K562 (cell line): ENCODE measurements around the gene NINL. TPM values are rescaled to one million over a fixed set of nuclear protein-coding genes. Genes with fewer than 3 reads are reported as not detected.

Source experiments
- DIDO1 ChIP-seq: fragments of 450-650 bp; IDR thresholded peaks from 2 replicates; pipeline ENCODE4 v1.6.1; 2016; ENCODE audit warnings: low read depth, missing biosample characterization, missing genetic modification characterization
- RBM14 ChIP-seq: fragments of 200-400 bp; formaldehyde crosslinking; IDR thresholded peaks from 2 replicates; pipeline ENCODE4 v1.6.1; 2018; ENCODE audit warnings: low read depth, mild to moderate bottlenecking, low read length, moderate library complexity, borderline replicate concordance; ENCODE audit not compliant: insufficient read depth
- ZNF668 ChIP-seq: fragments of 250-450 bp; sonication (Bioruptor Pico); IDR thresholded peaks from 2 replicates; pipeline ENCODE4 v1.8.0; 2022; ENCODE audit warnings: mild to moderate bottlenecking, inconsistent platforms
- polyA plus RNA-seq, 8 experiments: library from polyadenylated mRNA; depleted of rRNA in 4 of 8; stranded (reverse) in 5 of 8; unstranded in 3 of 8; fragments of >200 nt; fragmentation: Nextera tagmentation in 2 of 8; fragmentation: Illumina TruSeq in 1 of 8; extraction: Ambion mirVana in 2 of 8; extraction: Trizol in 1 of 8; gene quantifications; 2 replicates each; pipeline versions ENCODE4 v1.2.1 to v1.2.3, GENCODE V29; 2011 to 2014; ENCODE audit warnings: inconsistent platforms in 1 of 8, missing spikeins in 1 of 8
- total RNA-seq, 7 experiments: library from RNA; depleted of rRNA in 6 of 7; stranded (reverse); fragments of >200 nt in 6 of 7; fragmentation: Illumina TruSeq in 2 of 7; extraction: Trizol in 2 of 7; gene quantifications; 2 replicates each; pipeline versions ENCODE4 v1.2.1 to v1.2.3, GENCODE V29; 2011 to 2021; ENCODE audit warnings: low replicate concordance in 1 of 7
- TF ChIP-seq, protein P1 (sequence below): fragments of 450-650 bp; IDR thresholded peaks from 2 replicates; pipeline ENCODE4 v1.7.1; 2018; ENCODE audit warnings: mild to moderate bottlenecking, low read depth; ENCODE audit not compliant: partially characterized antibody
- TF ChIP-seq, protein P2 (sequence below): fragments of 250-450 bp; sonication (Bioruptor Pico); IDR thresholded peaks from 2 replicates; pipeline ENCODE4 v1.4.0; 2020; ENCODE audit warnings: mild to moderate bottlenecking
- TF ChIP-seq, protein P3 (sequence below): fragments of 200-800 bp; sonication (Bioruptor generic); IDR thresholded peaks from 2 replicates; pipeline ENCODE4 v1.6.1; 2016; ENCODE audit warnings: missing genetic modification characterization, missing compliant biosample characterization
- TF ChIP-seq, protein P4 (sequence below): fragments of 450-650 bp; IDR thresholded peaks from 2 replicates; pipeline ENCODE4 v1.6.1; 2016; ENCODE audit warnings: low read depth

NINL gene
- total and polyA plus RNA-seq, 9 of the 15 experiments (the other 6 are each of a cell fraction or from before 2014, with no cell fraction given) = 0.03 to 0.22 (median 0.05) TPM; not detected in 5

DNA sequence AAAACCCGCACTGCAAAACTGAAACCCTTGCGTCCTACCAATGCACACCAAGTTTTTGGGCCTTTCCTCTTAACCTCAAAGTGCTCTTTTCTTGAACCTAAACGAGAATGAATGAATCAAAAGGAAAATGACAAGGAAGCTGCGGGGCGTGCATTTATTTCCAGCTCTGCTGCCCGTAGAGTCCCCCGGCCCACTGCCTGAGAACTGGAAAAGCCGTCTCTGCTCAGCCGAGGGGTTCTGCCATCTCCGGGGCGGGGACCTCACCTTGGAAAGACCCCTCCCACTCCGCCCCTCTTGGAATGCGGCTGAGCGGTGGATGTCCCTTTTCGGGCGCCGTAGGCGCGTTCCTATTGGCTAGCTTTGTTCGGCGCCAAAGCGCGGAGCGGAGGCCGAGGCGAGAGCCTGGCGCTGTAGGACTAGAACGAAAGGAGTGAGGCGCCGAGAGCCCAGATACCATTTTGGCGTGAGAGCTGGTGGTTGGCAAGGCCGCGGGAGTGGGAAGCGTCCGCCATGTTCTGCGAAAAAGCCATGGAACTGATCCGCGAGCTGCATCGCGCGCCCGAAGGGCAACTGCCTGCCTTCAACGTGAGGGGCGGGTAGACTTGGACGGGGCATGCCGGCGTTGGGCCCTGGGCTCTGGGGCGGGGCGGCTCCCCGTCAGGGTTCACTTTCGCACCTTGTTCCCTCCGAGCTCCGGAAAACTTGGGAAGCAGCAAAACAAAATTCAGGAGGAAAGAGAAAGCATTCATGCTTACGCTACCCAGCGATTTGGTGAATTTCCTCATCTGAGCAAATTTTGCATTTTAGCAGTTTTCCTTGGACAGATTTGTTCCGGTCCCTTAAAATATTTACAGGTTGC is 177.8 kb downstream of the NINL start, which contains the start of gene GINS1 (continued):
- TF ChIP-seq, protein P1, sequence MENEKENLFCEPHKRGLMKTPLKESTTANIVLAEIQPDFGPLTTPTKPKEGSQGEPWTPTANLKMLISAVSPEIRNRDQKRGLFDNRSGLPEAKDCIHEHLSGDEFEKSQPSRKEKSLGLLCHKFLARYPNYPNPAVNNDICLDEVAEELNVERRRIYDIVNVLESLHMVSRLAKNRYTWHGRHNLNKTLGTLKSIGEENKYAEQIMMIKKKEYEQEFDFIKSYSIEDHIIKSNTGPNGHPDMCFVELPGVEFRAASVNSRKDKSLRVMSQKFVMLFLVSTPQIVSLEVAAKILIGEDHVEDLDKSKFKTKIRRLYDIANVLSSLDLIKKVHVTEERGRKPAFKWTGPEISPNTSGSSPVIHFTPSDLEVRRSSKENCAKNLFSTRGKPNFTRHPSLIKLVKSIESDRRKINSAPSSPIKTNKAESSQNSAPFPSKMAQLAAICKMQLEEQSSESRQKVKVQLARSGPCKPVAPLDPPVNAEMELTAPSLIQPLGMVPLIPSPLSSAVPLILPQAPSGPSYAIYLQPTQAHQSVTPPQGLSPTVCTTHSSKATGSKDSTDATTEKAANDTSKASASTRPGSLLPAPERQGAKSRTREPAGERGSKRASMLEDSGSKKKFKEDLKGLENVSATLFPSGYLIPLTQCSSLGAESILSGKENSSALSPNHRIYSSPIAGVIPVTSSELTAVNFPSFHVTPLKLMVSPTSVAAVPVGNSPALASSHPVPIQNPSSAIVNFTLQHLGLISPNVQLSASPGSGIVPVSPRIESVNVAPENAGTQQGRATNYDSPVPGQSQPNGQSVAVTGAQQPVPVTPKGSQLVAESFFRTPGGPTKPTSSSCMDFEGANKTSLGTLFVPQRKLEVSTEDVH = peak; percentile 40
- TF ChIP-seq RBM14 = no peak
- no peak for TF ChIP-seq ZNF668 (CRISPR knock-in tag)
- TF ChIP-seq, protein P2, sequence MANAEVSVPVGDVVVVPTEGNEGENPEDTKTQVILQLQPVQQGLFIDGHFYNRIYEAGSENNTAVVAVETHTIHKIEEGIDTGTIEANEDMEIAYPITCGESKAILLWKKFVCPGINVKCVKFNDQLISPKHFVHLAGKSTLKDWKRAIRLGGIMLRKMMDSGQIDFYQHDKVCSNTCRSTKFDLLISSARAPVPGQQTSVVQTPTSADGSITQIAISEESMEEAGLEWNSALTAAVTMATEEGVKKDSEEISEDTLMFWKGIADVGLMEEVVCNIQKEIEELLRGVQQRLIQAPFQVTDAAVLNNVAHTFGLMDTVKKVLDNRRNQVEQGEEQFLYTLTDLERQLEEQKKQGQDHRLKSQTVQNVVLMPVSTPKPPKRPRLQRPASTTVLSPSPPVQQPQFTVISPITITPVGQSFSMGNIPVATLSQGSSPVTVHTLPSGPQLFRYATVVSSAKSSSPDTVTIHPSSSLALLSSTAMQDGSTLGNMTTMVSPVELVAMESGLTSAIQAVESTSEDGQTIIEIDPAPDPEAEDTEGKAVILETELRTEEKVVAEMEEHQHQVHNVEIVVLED (CRISPR knock-in tag) = no peak
- TF ChIP-seq, protein P3, sequence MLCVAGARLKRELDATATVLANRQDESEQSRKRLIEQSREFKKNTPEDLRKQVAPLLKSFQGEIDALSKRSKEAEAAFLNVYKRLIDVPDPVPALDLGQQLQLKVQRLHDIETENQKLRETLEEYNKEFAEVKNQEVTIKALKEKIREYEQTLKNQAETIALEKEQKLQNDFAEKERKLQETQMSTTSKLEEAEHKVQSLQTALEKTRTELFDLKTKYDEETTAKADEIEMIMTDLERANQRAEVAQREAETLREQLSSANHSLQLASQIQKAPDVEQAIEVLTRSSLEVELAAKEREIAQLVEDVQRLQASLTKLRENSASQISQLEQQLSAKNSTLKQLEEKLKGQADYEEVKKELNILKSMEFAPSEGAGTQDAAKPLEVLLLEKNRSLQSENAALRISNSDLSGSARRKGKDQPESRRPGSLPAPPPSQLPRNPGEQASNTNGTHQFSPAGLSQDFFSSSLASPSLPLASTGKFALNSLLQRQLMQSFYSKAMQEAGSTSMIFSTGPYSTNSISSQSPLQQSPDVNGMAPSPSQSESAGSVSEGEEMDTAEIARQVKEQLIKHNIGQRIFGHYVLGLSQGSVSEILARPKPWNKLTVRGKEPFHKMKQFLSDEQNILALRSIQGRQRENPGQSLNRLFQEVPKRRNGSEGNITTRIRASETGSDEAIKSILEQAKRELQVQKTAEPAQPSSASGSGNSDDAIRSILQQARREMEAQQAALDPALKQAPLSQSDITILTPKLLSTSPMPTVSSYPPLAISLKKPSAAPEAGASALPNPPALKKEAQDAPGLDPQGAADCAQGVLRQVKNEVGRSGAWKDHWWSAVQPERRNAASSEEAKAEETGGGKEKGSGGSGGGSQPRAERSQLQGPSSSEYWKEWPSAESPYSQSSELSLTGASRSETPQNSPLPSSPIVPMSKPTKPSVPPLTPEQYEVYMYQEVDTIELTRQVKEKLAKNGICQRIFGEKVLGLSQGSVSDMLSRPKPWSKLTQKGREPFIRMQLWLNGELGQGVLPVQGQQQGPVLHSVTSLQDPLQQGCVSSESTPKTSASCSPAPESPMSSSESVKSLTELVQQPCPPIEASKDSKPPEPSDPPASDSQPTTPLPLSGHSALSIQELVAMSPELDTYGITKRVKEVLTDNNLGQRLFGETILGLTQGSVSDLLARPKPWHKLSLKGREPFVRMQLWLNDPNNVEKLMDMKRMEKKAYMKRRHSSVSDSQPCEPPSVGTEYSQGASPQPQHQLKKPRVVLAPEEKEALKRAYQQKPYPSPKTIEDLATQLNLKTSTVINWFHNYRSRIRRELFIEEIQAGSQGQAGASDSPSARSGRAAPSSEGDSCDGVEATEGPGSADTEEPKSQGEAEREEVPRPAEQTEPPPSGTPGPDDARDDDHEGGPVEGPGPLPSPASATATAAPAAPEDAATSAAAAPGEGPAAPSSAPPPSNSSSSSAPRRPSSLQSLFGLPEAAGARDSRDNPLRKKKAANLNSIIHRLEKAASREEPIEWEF = no peak
- TF ChIP-seq, protein P4, sequence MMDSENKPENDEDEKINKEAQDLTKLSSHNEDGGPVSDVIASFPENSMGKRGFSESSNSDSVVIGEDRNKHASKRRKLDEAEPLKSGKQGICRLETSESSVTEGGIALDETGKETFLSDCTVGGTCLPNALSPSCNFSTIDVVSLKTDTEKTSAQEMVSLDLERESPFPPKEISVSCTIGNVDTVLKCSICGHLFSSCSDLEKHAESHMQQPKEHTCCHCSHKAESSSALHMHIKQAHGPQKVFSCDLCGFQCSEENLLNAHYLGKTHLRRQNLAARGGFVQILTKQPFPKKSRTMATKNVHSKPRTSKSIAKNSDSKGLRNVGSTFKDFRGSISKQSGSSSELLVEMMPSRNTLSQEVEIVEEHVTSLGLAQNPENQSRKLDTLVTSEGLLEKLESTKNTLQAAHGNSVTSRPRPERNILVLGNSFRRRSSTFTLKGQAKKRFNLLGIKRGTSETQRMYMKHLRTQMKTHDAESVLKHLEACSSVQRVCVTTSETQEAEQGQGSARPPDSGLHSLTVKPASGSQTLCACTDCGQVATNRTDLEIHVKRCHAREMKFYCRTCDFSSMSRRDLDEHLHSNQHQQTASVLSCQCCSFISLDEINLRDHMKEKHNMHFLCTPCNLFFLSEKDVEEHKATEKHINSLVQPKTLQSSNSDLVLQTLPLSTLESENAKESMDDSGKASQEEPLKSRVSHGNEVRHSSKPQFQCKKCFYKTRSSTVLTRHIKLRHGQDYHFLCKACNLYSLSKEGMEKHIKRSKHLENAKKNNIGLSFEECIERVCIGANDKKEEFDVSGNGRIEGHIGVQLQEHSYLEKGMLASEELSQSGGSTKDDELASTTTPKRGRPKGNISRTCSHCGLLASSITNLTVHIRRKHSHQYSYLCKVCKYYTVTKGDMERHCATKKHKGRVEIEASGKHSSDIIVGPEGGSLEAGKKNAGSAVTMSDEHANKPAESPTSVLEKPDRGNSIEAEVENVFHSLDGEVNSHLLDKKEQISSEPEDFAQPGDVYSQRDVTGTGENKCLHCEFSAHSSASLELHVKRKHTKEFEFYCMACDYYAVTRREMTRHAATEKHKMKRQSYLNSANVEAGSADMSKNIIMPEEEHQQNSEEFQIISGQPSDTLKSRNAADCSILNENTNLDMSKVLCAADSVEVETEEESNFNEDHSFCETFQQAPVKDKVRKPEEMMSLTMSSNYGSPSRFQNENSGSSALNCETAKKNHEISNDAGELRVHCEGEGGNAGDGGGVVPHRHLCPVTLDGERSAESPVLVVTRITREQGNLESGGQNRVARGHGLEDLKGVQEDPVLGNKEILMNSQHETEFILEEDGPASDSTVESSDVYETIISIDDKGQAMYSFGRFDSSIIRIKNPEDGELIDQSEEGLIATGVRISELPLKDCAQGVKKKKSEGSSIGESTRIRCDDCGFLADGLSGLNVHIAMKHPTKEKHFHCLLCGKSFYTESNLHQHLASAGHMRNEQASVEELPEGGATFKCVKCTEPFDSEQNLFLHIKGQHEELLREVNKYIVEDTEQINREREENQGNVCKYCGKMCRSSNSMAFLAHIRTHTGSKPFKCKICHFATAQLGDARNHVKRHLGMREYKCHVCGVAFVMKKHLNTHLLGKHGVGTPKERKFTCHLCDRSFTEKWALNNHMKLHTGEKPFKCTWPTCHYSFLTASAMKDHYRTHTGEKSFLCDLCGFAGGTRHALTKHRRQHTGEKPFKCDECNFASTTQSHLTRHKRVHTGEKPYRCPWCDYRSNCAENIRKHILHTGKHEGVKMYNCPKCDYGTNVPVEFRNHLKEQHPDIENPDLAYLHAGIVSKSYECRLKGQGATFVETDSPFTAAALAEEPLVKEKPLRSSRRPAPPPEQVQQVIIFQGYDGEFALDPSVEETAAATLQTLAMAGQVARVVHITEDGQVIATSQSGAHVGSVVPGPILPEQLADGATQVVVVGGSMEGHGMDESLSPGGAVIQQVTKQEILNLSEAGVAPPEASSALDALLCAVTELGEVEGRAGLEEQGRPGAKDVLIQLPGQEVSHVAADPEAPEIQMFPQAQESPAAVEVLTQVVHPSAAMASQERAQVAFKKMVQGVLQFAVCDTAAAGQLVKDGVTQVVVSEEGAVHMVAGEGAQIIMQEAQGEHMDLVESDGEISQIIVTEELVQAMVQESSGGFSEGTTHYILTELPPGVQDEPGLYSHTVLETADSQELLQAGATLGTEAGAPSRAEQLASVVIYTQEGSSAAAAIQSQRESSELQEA = peak; percentile 94
- TF ChIP-seq DIDO1 (tag) = no peak
